Liver (tissue), 9 donors: Measurements from ENCODE around the gene CACFD1. TPM values are rescaled to one million over a fixed set of nuclear protein-coding genes. Genes with fewer than 3 reads are reported as not detected.

Source experiments
- DNase-seq: peaks from one replicate; pipeline ENCODE4 v3.0.0-alpha.2; 2017; ENCODE audit warnings: low spot score
- H3K27ac ChIP-seq, 2 donors: one replicate each; pipeline ENCODE4 v1.7.0; 2013; ENCODE audit warnings: inconsistent platforms in 2 of 2, low read length in 2 of 2, control low read depth in 1 of 2, low read depth in 1 of 2, mild to moderate bottlenecking in 1 of 2
- H3K27me3 ChIP-seq, 4 donors: one replicate each; pipeline versions ENCODE4 v1.6.1 to v1.7.0; 2013; ENCODE audit warnings: low read length in 3 of 4, inconsistent platforms in 1 of 4, mild to moderate bottlenecking in 1 of 4, moderate library complexity in 1 of 4; ENCODE audit not compliant: control insufficient read depth in 4 of 4, insufficient read depth in 4 of 4
- H3K36me3 ChIP-seq, 4 donors: one replicate each; pipeline versions ENCODE4 v1.6.1 to v1.7.0; 2013; ENCODE audit warnings: low read length in 3 of 4, mild to moderate bottlenecking in 3 of 4, low read depth in 1 of 4, moderate library complexity in 1 of 4; ENCODE audit not compliant: control insufficient read depth in 4 of 4, insufficient read depth in 3 of 4
- H3K4me1 ChIP-seq, 4 donors: one replicate each; pipeline versions ENCODE4 v1.6.1 to v1.7.0; 2013; ENCODE audit warnings: low read length in 3 of 4, mild to moderate bottlenecking in 3 of 4, moderate library complexity in 1 of 4; ENCODE audit not compliant: control insufficient read depth in 4 of 4, insufficient read depth in 4 of 4
- H3K4me3 ChIP-seq, 3 donors: one replicate each; pipeline versions ENCODE4 v1.6.1 to v1.7.0; 2013; ENCODE audit warnings: low read length in 3 of 3, control low read depth in 1 of 3, low read depth in 1 of 3, mild to moderate bottlenecking in 1 of 3
- H3K9ac ChIP-seq, 2 donors: one replicate each; pipeline ENCODE4 v1.7.0; 2013; ENCODE audit warnings: low read length in 2 of 2, mild to moderate bottlenecking in 2 of 2, moderate library complexity in 2 of 2, control low read depth in 1 of 2, low read depth in 1 of 2
- H3K9me3 ChIP-seq, 4 donors: one replicate each; pipeline versions ENCODE4 v1.6.1 to v1.7.0; 2013; ENCODE audit warnings: low read length in 3 of 4; ENCODE audit not compliant: control insufficient read depth in 4 of 4
- ATF3 ChIP-seq: IDR thresholded peaks from 2 replicates; pipeline ENCODE4 v1.6.1; 2016; ENCODE audit warnings: antibody characterized with exemption
- CTCF ChIP-seq: fragments of 150-350 bp; IDR thresholded peaks from 2 replicates; pipeline ENCODE4 v1.5.1; 2017; ENCODE audit warnings: improper control_type of control experiment, low read depth, low read length; ENCODE audit not compliant: missing input control
- EGR1 ChIP-seq, 2 donors: IDR thresholded peaks; 2 replicates each; pipeline ENCODE4 v1.6.1; 2016 to 2018; ENCODE audit warnings: antibody characterized with exemption in 2 of 2, low read depth in 2 of 2
- FOXA2 ChIP-seq: IDR thresholded peaks from 2 replicates; pipeline ENCODE4 v1.6.1; 2016; ENCODE audit warnings: antibody characterized with exemption
- HNF4A ChIP-seq, 2 donors: conservative IDR thresholded peaks; 2 replicates each; pipeline ENCODE4 v1.6.1; 2016; ENCODE audit warnings: antibody characterized with exemption in 2 of 2, mild to moderate bottlenecking in 2 of 2
- HNF4G ChIP-seq: IDR thresholded peaks from 2 replicates; pipeline ENCODE4 v1.6.1; 2016; ENCODE audit warnings: antibody characterized with exemption
- REST ChIP-seq: IDR thresholded peaks from 2 replicates; pipeline ENCODE4 v1.6.1; 2016; ENCODE audit warnings: antibody characterized with exemption, mild to moderate bottlenecking
- TAF1 ChIP-seq: conservative IDR thresholded peaks from 2 replicates; pipeline ENCODE4 v1.6.1; 2016; ENCODE audit warnings: antibody characterized with exemption, mild to moderate bottlenecking
- ZBTB33 ChIP-seq: IDR thresholded peaks from 2 replicates; pipeline ENCODE4 v1.6.1; 2016; ENCODE audit warnings: antibody characterized with exemption
- WGBS: extraction: QIAGEN DNeasy Blood & Tissue Kit; methylation state at CpG from one replicate; pipeline ENCODE4 v1.1.7; 2013; 5-methylcytosine and 5-hydroxymethylcytosine counted together
- polyA plus RNA-seq, 2 donors: library from polyadenylated mRNA; stranded (reverse) in 1 of 2; unstranded in 1 of 2; fragments of 200-250 nt in 1 of 2; fragments of >200 nt in 1 of 2; fragmentation: Nextera tagmentation in 1 of 2; extraction: Ambion mirVana in 1 of 2; gene quantifications; one replicate each; pipeline versions ENCODE4 v1.2.1 to v1.2.3, GENCODE V29; 2013 to 2015
- total RNA-seq, 2 donors: library from RNA; depleted of rRNA; stranded (reverse); fragments of >200 nt; gene quantifications; one replicate each; pipeline ENCODE4 v1.2.3, GENCODE V29; 2014
- donor health status: healthy.
- donor health status: healthy.
- donor health status: healthy.
- donor health status: healthy.
- donor health status: healthy.

CACFD1 gene
- total and polyA plus RNA-seq, 4 donors: 10.1 to 34.5 (median 26.4) TPM

GRCh38 chr9:133515240-133515610, 55.4 kb downstream of the CACFD1 start:
- Histone ChIP-seq H3K9ac (no peak overlapping the region), H3K27ac (no peak overlapping the region), H3K36me3 (no peaks in the 10 kb centered on the region), H3K9me3 (no peaks in the 10 kb centered on the region), H3K27me3 (no peaks in the 10 kb centered on the region), H3K4me3 (no peak overlapping the region), H3K4me1 (peaks cover 0 to 10% (median 6%) of the 10 kb centered on the region in 4 donors)
- WGBS: 97% methylated on average over 10 of the region's 10 CpGs
- no peak for DNase-seq
- no peak for TF ChIP-seq FOXA2
- TF ChIP-seq ZBTB33: no peak
- TF ChIP-seq CTCF: no peak
- TF ChIP-seq TAF1: no peak
- no peak for TF ChIP-seq EGR1 (IDR thresholded peaks at IDR 0.05; ENCODE audit: low read depth in 2 of 2)
- no peak for TF ChIP-seq ATF3
- TF ChIP-seq REST: no peak
- TF ChIP-seq HNF4A (conservative IDR thresholded peaks at IDR 0.05): no peak

GRCh38 chr9:133515615-133516255, 56.0 kb downstream of the CACFD1 start:
- Histone ChIP-seq H3K9ac (no peak overlapping the region), H3K4me1 (peaks cover 3 to 15% (median 11%) of the 10 kb centered on the region in 4 donors), H3K9me3 (no peaks in the 10 kb centered on the region), H3K36me3 (no peaks in the 10 kb centered on the region), H3K27ac (no peak overlapping the region), H3K27me3 (no peaks in the 10 kb centered on the region), H3K4me3 (no peak overlapping the region)
- TF ChIP-seq HNF4G (no peak), CTCF (no peak), ATF3 (no peak)
- no peak for DNase-seq
- 96% methylated on average over 17 of the region's 17 CpGs for WGBS
